Fibroblast of lung (primary cell): ENCODE results near the gene ENOX1. TPM values are rescaled to one million over a fixed set of nuclear protein-coding genes. Genes with fewer than 3 reads are reported as not detected.

Source experiments
- DNase-seq, 2 donors: peaks; one replicate each; pipeline versions ENCODE4 v3.0.0 to v3.0.0-alpha.2; 2010; ENCODE audit warnings: low read depth in 2 of 2
- H2AFZ ChIP-seq: 2 replicates; pipeline ENCODE4 v1.5.1; 2012; ENCODE audit warnings: low read length, control low read depth, inconsistent platforms
- H3K27ac ChIP-seq: 2 replicates; pipeline ENCODE4 v1.5.1; 2011; ENCODE audit warnings: low read length, control low read depth; ENCODE audit not compliant: insufficient read depth
- H3K27me3 ChIP-seq: 2 replicates; pipeline ENCODE4 v1.5.1; 2011; ENCODE audit warnings: mild to moderate bottlenecking, low read length; ENCODE audit not compliant: control insufficient read depth, insufficient read depth
- H3K36me3 ChIP-seq: 2 replicates; pipeline ENCODE4 v1.5.1; 2011; ENCODE audit warnings: low read length; ENCODE audit not compliant: control insufficient read depth, insufficient read depth
- H3K4me1 ChIP-seq: 2 replicates; pipeline ENCODE4 v1.5.1; 2011; ENCODE audit warnings: low read length; ENCODE audit not compliant: control insufficient read depth, insufficient read depth; ENCODE audit errors: extremely low read depth
- H3K4me2 ChIP-seq: 2 replicates; pipeline ENCODE4 v1.5.1; 2011; ENCODE audit warnings: low read length, control low read depth; ENCODE audit not compliant: insufficient read depth; ENCODE audit errors: extremely low read depth
- H3K4me3 ChIP-seq, 4 experiments: fragments of 200-600 bp in 1 of 4; sonication (generic) in 1 of 4; replicated peaks in 1 of 4; 2 replicates each; pipeline ENCODE4 v1.5.1; 2011 to 2016; ENCODE audit warnings: low read length in 4 of 4, low read depth in 3 of 4, mild to moderate bottlenecking in 3 of 4, control low read depth in 2 of 4, inconsistent platforms in 1 of 4, mixed read lengths in 1 of 4; ENCODE audit not compliant: insufficient read depth in 1 of 4; ENCODE audit errors: control extremely low read depth in 1 of 4
- H3K79me2 ChIP-seq: 2 replicates; pipeline ENCODE4 v1.5.1; 2012; ENCODE audit warnings: mild to moderate bottlenecking, low read length, inconsistent platforms; ENCODE audit not compliant: control insufficient read depth, insufficient read depth
- H3K9ac ChIP-seq: 2 replicates; pipeline ENCODE4 v1.5.1; 2011; ENCODE audit warnings: mild to moderate bottlenecking, low read length, control low read depth; ENCODE audit not compliant: insufficient read depth
- H3K9me3 ChIP-seq: 2 replicates; pipeline ENCODE4 v1.5.1; 2012; ENCODE audit warnings: low read depth, low read length; ENCODE audit not compliant: control insufficient read depth, insufficient read depth
- H4K20me1 ChIP-seq: 2 replicates; pipeline ENCODE4 v1.5.1; 2011; ENCODE audit warnings: low read length; ENCODE audit not compliant: control insufficient read depth, insufficient read depth; ENCODE audit errors: extremely low read depth
- CTCF ChIP-seq, 2 donors: IDR thresholded peaks in 1 of 2; conservative IDR thresholded peaks in 1 of 2; 1 replicate in 1 of 2; 2 replicates in 1 of 2; pipeline ENCODE4 v1.5.1; 2011 to 2012; ENCODE audit warnings: low read length in 2 of 2, control low read depth in 1 of 2, inconsistent platforms in 1 of 2, low read depth in 1 of 2, mild to moderate bottlenecking in 1 of 2
- EZH2 ChIP-seq: IDR thresholded peaks from 2 replicates; pipeline ENCODE4 v1.5.1; 2012; ENCODE audit warnings: low read length, control low read depth, mild to moderate bottlenecking; ENCODE audit errors: missing control alignments
- polyA plus RNA-seq, 2 donors: library from polyadenylated mRNA; depleted of rRNA in 1 of 2; stranded (reverse) in 1 of 2; unstranded in 1 of 2; fragments of >200 nt; gene quantifications; 2 replicates each; pipeline ENCODE4 v1.2.1, GENCODE V29; 2011 to 2012; ENCODE audit warnings: missing spikeins in 1 of 2
- total RNA-seq: library from RNA; depleted of rRNA; stranded (reverse); fragments of >200 nt; gene quantifications from 2 replicates; pipeline ENCODE4 v1.2.1, GENCODE V29; 2014

The ENOX1 gene
- total and polyA plus RNA-seq, 2 donors (not counting 1 experiment from before 2014, with no cell fraction given) = 3.5 to 7.6 TPM

GRCh38 chr13:43470610-43471009 is 316.2 kb downstream of the ENOX1 start:
- Histone ChIP-seq H2AFZ (no peak overlapping the region), H3K9me3 (no peaks in the 10 kb centered on the region), H3K4me1 (no peaks in the 10 kb centered on the region), H3K27me3 (no peaks in the 10 kb centered on the region), H4K20me1 (no peaks in the 10 kb centered on the region), H3K9ac (no peak overlapping the region), H3K36me3 (no peaks in the 10 kb centered on the region), H3K4me3 (no peak overlapping the region), H3K4me2 (no peak overlapping the region), H3K79me2 (no peaks in the 10 kb centered on the region), H3K27ac (no peak overlapping the region)
- no peak for TF ChIP-seq CTCF (conservative IDR thresholded peaks at IDR 0.05 in 1 of 2, IDR thresholded peaks at IDR 0.05 in 1 of 2; ENCODE audit: low read depth in 1 of 2, low read length in 2 of 2)
- no peak for TF ChIP-seq EZH2
- peak in 1 of 2 donors; percentile 30 for DNase-seq

GRCh38 chr13:43469791-43470190 is 317.0 kb downstream of the ENOX1 start:
- Histone ChIP-seq H3K9ac (no peak overlapping the region), H3K27me3 (no peaks in the 10 kb centered on the region), H3K4me1 (no peaks in the 10 kb centered on the region), H3K27ac (no peak overlapping the region), H4K20me1 (no peaks in the 10 kb centered on the region), H3K4me3 (no peak overlapping the region), H2AFZ (no peak overlapping the region), H3K4me2 (no peak overlapping the region), H3K36me3 (no peaks in the 10 kb centered on the region), H3K9me3 (no peaks in the 10 kb centered on the region), H3K79me2 (no peaks in the 10 kb centered on the region)
- peak; percentile 2 to 35 for DNase-seq
- TF ChIP-seq EZH2 (no peak), CTCF (conservative IDR thresholded peaks at IDR 0.05 in 1 of 2, IDR thresholded peaks at IDR 0.05 in 1 of 2; ENCODE audit: low read depth in 1 of 2, low read length in 2 of 2) (no peak)

GRCh38 chr13:43464578-43465264 is 322.1 kb downstream of the ENOX1 start:
- Histone ChIP-seq H3K36me3 (no peaks in the 10 kb centered on the region), H3K27me3 (no peaks in the 10 kb centered on the region), H3K4me3 (no peak overlapping the region), H3K27ac (no peak overlapping the region), H3K9me3 (no peaks in the 10 kb centered on the region), H3K4me2 (no peak overlapping the region), H4K20me1 (no peaks in the 10 kb centered on the region), H2AFZ (no peak overlapping the region), H3K9ac (no peak overlapping the region), H3K4me1 (no peaks in the 10 kb centered on the region), H3K79me2 (no peaks in the 10 kb centered on the region)
- DNase-seq = no peak
- no peak for TF ChIP-seq EZH2
- no peak for TF ChIP-seq CTCF (conservative IDR thresholded peaks at IDR 0.05 in 1 of 2, IDR thresholded peaks at IDR 0.05 in 1 of 2; ENCODE audit: low read depth in 1 of 2, low read length in 2 of 2)
